NCI-H345 (cell line): ENCODE results near the gene SREBF1.

Experiments
- DNase-seq: peaks from one replicate; lab custom pipeline; 2025; lab: John Stamatoyannopoulos, UW

SREBF1 gene

GRCh38 chr17:17857496-17857895 is 20.7 kb upstream of the SREBF1 start:
- no peak for DNase-seq

GRCh38 chr17:17856386-17856785 is 19.6 kb upstream of the SREBF1 start:
- no peak for DNase-seq

GRCh38 chr17:17855976-17856375 is 19.2 kb upstream of the SREBF1 start:
- DNase-seq: no peak

GRCh38 chr17:17853811-17854447 is 17.1 kb upstream of the SREBF1 start:
- no peak for DNase-seq

- DNase-seq: no peak
Observed at GRCh38 chr17:17852930-17853329, 16.1 kb upstream of the SREBF1 start.

- DNase-seq: no peak
Observed at GRCh38 chr17:17851103-17852002, 14.6 kb upstream of the SREBF1 start.

GRCh38 chr17:17849845-17850373 is 13.1 kb upstream of the SREBF1 start:
- peak; percentile 74 for DNase-seq

- peak; percentile 88 for DNase-seq
Observed at GRCh38 chr17:17849147-17849820, 12.5 kb upstream of the SREBF1 start.

GRCh38 chr17:17848311-17849082 is 11.7 kb upstream of the SREBF1 start:
- no peak for DNase-seq

- no peak for DNase-seq
Observed at GRCh38 chr17:17847726-17848125, 10.9 kb upstream of the SREBF1 start.

GRCh38 chr17:17847118-17847689 is 10.4 kb upstream of the SREBF1 start:
- no peak for DNase-seq

- no peak for DNase-seq
Observed at GRCh38 chr17:17846645-17847044, 9.9 kb upstream of the SREBF1 start.

GRCh38 chr17:17846003-17846402 is 9.2 kb upstream of the SREBF1 start:
- DNase-seq: no peak

GRCh38 chr17:17845046-17845775 is 8.4 kb upstream of the SREBF1 start:
- DNase-seq: peak; percentile 35

GRCh38 chr17:17844500-17844899 is 7.7 kb upstream of the SREBF1 start:
- no peak for DNase-seq

- DNase-seq: no peak
Observed at GRCh38 chr17:17844079-17844478, 7.3 kb upstream of the SREBF1 start.

GRCh38 chr17:17843096-17843495 is 6.3 kb upstream of the SREBF1 start:
- no peak for DNase-seq

- no peak for DNase-seq
Observed at GRCh38 chr17:17842111-17842876, 5.5 kb upstream of the SREBF1 start.

GRCh38 chr17:17841601-17842025 is 4.8 kb upstream of the SREBF1 start:
- DNase-seq: peak; percentile 71
